ENCODE measurements around the gene CDK14. TPM values are rescaled to one million over a fixed set of nuclear protein-coding genes. Genes with fewer than 3 reads are reported as not detected.

Gene CDK14
- total RNA-seq, 4 donors from 2014 or later = 22.2 to 36.3 (median 28.6) TPM

DNA sequence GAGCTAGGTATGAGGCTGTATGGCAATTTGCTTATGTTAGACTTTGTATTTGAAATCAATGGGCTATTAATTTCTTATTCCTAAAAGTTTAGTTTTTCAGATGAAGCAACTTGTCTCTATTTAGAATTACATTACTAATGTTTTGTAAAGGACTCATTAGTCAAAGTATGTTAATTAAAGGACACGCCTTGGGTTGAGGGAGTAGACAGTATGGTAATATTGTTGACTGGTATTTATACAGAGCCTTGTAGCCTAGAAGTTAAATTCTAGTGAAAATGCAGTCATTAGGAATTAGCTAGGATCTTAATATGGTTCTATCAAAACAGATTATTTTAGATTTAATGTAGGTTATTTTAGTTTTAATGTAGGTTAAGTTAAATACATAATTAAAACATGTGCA, 6.2 kb downstream of the CDK14 start:
- Histone ChIP-seq H3K27ac (no peak overlapping the region), H3K27me3 (no peaks in the 10 kb centered on the region), H3K4me3 (no peak overlapping the region), H3K9me3 (no peaks in the 10 kb centered on the region), H3K36me3 (no peaks in the 10 kb centered on the region), H3K4me1 (peaks cover 0 to 21% (median 7%) of the 10 kb centered on the region in 4 donors)
- WGBS, 2 donors = 93 to 98% methylated on average over 1 of the region's 1 CpG
- no peak for TF ChIP-seq POLR2A (IDR thresholded peaks at IDR 0.05)
- TF ChIP-seq EP300 (IDR thresholded peaks at IDR 0.05) = no peak
- TF ChIP-seq, protein P1, sequence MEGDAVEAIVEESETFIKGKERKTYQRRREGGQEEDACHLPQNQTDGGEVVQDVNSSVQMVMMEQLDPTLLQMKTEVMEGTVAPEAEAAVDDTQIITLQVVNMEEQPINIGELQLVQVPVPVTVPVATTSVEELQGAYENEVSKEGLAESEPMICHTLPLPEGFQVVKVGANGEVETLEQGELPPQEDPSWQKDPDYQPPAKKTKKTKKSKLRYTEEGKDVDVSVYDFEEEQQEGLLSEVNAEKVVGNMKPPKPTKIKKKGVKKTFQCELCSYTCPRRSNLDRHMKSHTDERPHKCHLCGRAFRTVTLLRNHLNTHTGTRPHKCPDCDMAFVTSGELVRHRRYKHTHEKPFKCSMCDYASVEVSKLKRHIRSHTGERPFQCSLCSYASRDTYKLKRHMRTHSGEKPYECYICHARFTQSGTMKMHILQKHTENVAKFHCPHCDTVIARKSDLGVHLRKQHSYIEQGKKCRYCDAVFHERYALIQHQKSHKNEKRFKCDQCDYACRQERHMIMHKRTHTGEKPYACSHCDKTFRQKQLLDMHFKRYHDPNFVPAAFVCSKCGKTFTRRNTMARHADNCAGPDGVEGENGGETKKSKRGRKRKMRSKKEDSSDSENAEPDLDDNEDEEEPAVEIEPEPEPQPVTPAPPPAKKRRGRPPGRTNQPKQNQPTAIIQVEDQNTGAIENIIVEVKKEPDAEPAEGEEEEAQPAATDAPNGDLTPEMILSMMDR (IDR thresholded peaks at IDR 0.05) = no peak
- DNase-seq (ENCODE audit: low spot score in 2 of 2) = no peak

DNA sequence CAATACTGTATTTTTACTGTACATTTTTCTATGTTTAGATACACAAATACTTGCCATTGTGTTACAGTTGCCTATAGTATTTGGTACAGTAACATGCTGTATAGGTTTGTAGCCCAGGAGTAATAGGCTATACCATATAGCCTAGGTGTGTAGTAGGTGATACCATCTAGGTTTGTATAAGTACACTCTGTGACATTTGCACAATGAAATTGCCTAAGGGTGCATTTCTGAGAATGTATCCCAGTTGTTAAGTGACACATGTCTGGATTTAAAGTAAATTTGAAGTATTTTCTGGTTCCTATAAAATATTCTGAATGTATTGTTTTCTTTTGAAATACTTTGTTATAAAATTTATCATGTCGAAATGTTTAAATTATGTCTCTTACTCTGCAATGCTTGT, 7.2 kb downstream of the CDK14 start:
- Histone ChIP-seq H3K9me3 (no peaks in the 10 kb centered on the region), H3K4me1 (peaks cover 0 to 10% (median 7%) of the 10 kb centered on the region in 4 donors), H3K4me3 (no peak overlapping the region), H3K27me3 (no peaks in the 10 kb centered on the region), H3K27ac (no peak overlapping the region), H3K36me3 (no peaks in the 10 kb centered on the region)
- WGBS, 2 donors = 77 to 86% methylated on average over 1 of the region's 1 CpG
- TF ChIP-seq POLR2A (IDR thresholded peaks at IDR 0.05) (no peak), EP300 (IDR thresholded peaks at IDR 0.05) (no peak)
- TF ChIP-seq, protein P1 (IDR thresholded peaks at IDR 0.05) = no peak
- DNase-seq (ENCODE audit: low spot score in 2 of 2) = no peak

DNA sequence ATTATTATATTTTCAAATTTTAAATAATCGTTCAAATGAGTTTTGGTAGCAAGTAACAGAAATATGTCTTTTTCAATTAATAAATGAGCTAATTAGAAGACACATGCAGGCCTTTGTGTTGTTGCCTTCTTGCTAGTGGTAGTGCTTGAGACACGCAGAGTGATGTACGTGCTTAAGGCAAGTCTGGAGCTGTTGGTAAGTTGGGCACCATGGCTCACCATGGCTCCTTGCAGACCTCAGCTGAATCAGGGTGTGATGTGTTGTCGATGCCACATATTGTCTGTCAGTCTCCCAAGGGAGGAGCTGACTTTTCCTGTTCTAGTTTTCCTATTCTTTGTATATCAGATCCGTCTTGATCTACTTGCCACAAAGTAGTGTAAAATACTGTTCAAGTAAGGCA, 8.3 kb downstream of the CDK14 start:
- DNase-seq (ENCODE audit: low spot score in 2 of 2) = no peak
- peaks cover 0 to 9% (median 6%) of the 10 kb centered on the region in 4 donors for H3K4me1 ChIP-seq
- no peak overlapping the region for H3K4me3 ChIP-seq
- TF ChIP-seq POLR2A (IDR thresholded peaks at IDR 0.05) (no peak), EP300 (IDR thresholded peaks at IDR 0.05) (no peak)
- TF ChIP-seq, protein P1 (IDR thresholded peaks at IDR 0.05) = no peak
- no peak overlapping the region for H3K27ac ChIP-seq
- no peaks in the 10 kb centered on the region for H3K36me3 ChIP-seq
- H3K9me3 ChIP-seq = no peaks in the 10 kb centered on the region
- WGBS, 2 donors = 89 to 90% methylated on average over 5 of the region's 5 CpGs
- H3K27me3 ChIP-seq = no peaks in the 10 kb centered on the region

DNA sequence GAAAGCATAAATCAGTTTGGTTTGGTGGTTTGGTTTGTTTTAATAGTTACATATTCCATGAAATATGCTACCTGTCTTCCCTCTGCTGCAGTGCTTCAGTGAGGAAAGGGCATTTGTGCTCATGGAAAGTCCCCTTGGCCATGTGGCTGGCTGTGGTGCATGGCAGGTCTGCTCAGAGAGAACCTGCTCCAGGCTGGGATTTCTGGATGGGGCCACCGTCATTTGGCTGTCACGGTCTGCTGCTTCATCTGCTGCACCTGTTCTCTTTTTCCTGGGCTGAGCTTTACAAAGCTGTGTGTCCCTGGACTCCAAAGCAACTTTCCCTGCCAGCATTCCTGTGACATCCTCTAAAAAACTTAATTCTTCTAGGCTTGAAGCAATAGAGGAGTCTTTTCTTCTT, 8.9 kb downstream of the CDK14 start:
- H3K4me1 ChIP-seq = peaks cover 0 to 9% (median 3%) of the 10 kb centered on the region in 4 donors
- no peaks in the 10 kb centered on the region for H3K9me3 ChIP-seq
- no peak overlapping the region for H3K4me3 ChIP-seq
- DNase-seq (ENCODE audit: low spot score in 2 of 2) = no peak
- no peaks in the 10 kb centered on the region for H3K36me3 ChIP-seq
- 83 to 84% methylated on average over 2 of the region's 2 CpGs for WGBS, 2 donors
- H3K27me3 ChIP-seq = no peaks in the 10 kb centered on the region
- TF ChIP-seq POLR2A (IDR thresholded peaks at IDR 0.05) = no peak
- TF ChIP-seq, protein P1 (IDR thresholded peaks at IDR 0.05) = no peak
- TF ChIP-seq EP300 (IDR thresholded peaks at IDR 0.05) = no peak
- H3K27ac ChIP-seq = no peak overlapping the region

DNA sequence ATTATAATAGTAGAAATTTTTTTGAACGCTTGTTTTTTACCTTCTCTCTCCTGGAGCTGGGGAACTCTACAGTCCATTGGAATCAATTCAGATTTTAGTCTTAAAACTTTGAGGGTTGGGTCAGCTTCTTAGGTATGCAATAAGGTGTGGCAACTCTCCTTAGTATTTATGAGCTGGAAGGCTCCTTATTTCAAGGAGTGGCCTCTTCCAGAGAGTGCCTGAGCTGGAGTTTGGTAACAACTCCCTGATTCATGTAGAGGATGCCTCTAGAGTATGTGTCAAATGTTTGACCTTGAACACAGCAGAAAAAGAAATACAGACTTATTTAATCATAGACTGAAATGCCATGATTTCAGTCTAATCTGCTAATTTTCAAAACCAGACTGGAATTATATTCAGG, 11.1 kb downstream of the CDK14 start:
- Histone ChIP-seq H3K36me3 (no peaks in the 10 kb centered on the region), H3K27me3 (no peaks in the 10 kb centered on the region), H3K4me3 (no peak overlapping the region), H3K27ac (no peak overlapping the region), H3K9me3 (no peaks in the 10 kb centered on the region), H3K4me1 (no peaks in the 10 kb centered on the region)
- no peak for DNase-seq (ENCODE audit: low spot score in 2 of 2)
- WGBS, 2 donors = 89 to 97% methylated on average over 1 of the region's 1 CpG
- TF ChIP-seq, protein P1 (IDR thresholded peaks at IDR 0.05) = no peak
- TF ChIP-seq POLR2A (IDR thresholded peaks at IDR 0.05) (no peak), EP300 (IDR thresholded peaks at IDR 0.05) (no peak)
